Chondrocyte (in vitro differentiated cells): ENCODE data around the gene TDRD15. TPM values are rescaled to one million over a fixed set of nuclear protein-coding genes. Genes with fewer than 3 reads are reported as not detected.

ENCODE experiments used
- DNase-seq: peaks from one replicate; pipeline ENCODE4 v3.0.0; 2021; ENCODE audit warnings: mixed read lengths, low spot score
- H3K27ac Mint-ChIP-seq: one replicate; pipeline ENCODE4 v1.8.0; 2021; ENCODE audit warnings: mild to moderate bottlenecking, moderate library complexity, mixed read lengths; ENCODE audit not compliant: unreplicated experiment
- H3K27me3 Mint-ChIP-seq: 2 replicates; pipeline ENCODE4 v1.8.0; 2021; ENCODE audit warnings: low read depth, mixed read lengths
- H3K36me3 Mint-ChIP-seq: 2 replicates; pipeline ENCODE4 v1.8.0; 2021; ENCODE audit warnings: low read depth, mixed read lengths
- H3K4me1 Mint-ChIP-seq: 2 replicates; pipeline ENCODE4 v1.8.0; 2021; ENCODE audit warnings: low read depth, mild to moderate bottlenecking, mixed read lengths
- H3K4me3 Mint-ChIP-seq: one replicate; pipeline ENCODE4 v1.8.0; 2021; ENCODE audit warnings: mild to moderate bottlenecking, moderate library complexity, mixed read lengths; ENCODE audit not compliant: unreplicated experiment
- H3K9me3 Mint-ChIP-seq: 2 replicates; pipeline ENCODE4 v1.8.0; 2021; ENCODE audit warnings: low read depth, mixed read lengths
- CTCF ChIP-seq: fragments of 200-600 bp; sonication (generic); IDR thresholded peaks from 2 replicates; pipeline ENCODE4 v1.5.0; 2021; ENCODE audit warnings: antibody characterized with exemption, mild to moderate bottlenecking, moderate library complexity
- total RNA-seq: library from RNA; stranded (reverse); gene quantifications from 3 replicates; pipeline ENCODE4 v1.2.1, GENCODE V29; 2021

TDRD15 gene
- total RNA-seq, 1 donor from 2014 or later = 0.12 TPM

DNA sequence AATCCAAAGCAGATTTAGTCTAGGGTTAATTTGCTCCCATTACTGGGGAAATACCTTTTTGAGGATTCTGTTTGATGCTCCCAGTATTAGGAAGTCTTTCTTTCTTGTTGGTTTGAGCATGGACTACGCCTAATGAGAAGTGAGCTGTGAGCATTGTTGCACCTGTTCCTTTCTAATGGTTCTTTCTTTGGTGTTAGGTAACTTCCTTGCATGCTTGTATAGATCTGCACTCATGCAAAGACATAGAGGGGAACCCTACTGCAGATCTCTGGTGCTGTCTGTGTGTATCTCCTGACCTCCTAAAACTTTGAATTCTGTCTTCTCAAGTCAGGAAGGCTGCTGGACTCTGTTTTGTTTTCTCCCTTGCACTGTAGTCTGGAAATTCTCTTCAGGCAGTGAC is 12.8 kb upstream of the TDRD15 start:
- no peaks in the 10 kb centered on the region for H3K36me3 Mint-ChIP-seq
- H3K4me1 Mint-ChIP-seq = no peaks in the 10 kb centered on the region
- H3K27me3 Mint-ChIP-seq = peaks cover 40% of the 10 kb centered on the region
- no peak for TF ChIP-seq CTCF
- no peaks in the 10 kb centered on the region for H3K9me3 Mint-ChIP-seq
- H3K4me3 Mint-ChIP-seq = no peak overlapping the region
- no peak overlapping the region for H3K27ac Mint-ChIP-seq
- DNase-seq = no peak

- no peak overlapping the region for H3K4me3 Mint-ChIP-seq
- H3K27ac Mint-ChIP-seq = no peak overlapping the region
- TF ChIP-seq CTCF = no peak
- no peaks in the 10 kb centered on the region for H3K4me1 Mint-ChIP-seq
- H3K27me3 Mint-ChIP-seq = peaks cover 44% of the 10 kb centered on the region
- no peaks in the 10 kb centered on the region for H3K36me3 Mint-ChIP-seq
- no peaks in the 10 kb centered on the region for H3K9me3 Mint-ChIP-seq
- DNase-seq = no peak
Observed at GRCh38 chr2:21117688-21118087, 6.1 kb upstream of the TDRD15 start.

DNA sequence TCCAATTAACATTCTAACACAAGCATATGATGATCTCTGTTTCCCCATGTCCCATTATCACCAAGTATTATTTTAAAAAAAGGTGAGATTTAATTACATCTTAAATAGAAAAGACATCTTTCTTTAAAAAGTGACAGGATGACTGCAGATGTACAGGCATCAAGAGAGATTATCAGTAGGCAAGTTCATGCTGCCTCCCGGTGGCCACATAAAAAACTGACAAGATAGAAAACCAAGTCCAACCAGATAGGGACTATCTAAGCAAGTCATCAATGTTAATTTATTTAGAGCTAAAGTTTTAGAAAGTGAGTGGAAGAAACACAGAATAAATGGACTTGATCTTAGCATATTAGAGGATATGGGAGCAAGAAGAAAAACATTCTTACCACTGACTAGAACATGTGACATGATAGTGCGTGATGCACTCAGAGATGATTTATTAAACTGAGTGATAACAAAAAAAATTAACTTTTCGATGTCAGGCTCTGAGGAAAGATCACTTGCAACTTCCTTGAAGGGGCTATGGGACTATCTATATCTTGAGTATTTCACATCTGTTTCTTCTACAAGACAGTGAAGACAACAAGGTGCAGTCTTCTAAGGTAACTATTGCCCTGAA is 5.4 kb upstream of the TDRD15 start:
- Mint-ChIP-seq H3K4me3 (no peak overlapping the region), H3K4me1 (no peaks in the 10 kb centered on the region), H3K36me3 (no peaks in the 10 kb centered on the region), H3K27ac (no peak overlapping the region), H3K9me3 (no peaks in the 10 kb centered on the region), H3K27me3 (peaks cover 42% of the 10 kb centered on the region)
- TF ChIP-seq CTCF = peak; percentile 88
- no peak for DNase-seq

GRCh38 chr2:21131861-21132260 is 8.1 kb downstream of the TDRD15 start:
- no peaks in the 10 kb centered on the region for H3K4me1 Mint-ChIP-seq

DNA sequence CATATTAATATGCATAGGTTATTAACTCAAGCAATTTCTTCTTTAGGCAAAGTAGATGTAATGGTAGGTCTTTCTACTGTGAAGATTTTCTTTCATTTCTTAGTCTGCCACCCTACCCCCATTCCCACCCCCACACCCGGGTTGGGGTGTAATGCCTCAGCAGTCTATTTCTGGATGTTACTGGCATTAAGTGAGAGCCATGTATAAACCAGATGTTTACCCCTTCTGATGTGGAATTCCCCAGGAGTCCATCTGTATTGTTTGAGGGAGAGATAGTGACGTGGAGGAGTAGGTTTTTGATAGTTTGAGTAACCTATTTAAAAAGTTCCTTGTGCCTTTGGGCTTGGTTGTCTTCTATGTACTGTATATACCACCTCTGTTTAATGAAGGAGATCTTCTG is 11.8 kb downstream of the TDRD15 start:
- Mint-ChIP-seq H3K36me3 (no peaks in the 10 kb centered on the region), H3K9me3 (no peaks in the 10 kb centered on the region), H3K4me1 (no peaks in the 10 kb centered on the region), H3K27ac (no peak overlapping the region), H3K27me3 (peaks cover 44% of the 10 kb centered on the region), H3K4me3 (no peak overlapping the region)
- no peak for TF ChIP-seq CTCF
- DNase-seq = no peak

More at GRCh38 chr2:21131861-21132260, 8.1 kb downstream of the TDRD15 start:
- TF ChIP-seq CTCF = no peak
- no peaks in the 10 kb centered on the region for H3K36me3 Mint-ChIP-seq
- H3K27me3 Mint-ChIP-seq = peaks cover 46% of the 10 kb centered on the region
- no peak overlapping the region for H3K4me3 Mint-ChIP-seq
- H3K27ac Mint-ChIP-seq = no peak overlapping the region
- DNase-seq = no peak
- H3K9me3 Mint-ChIP-seq = no peaks in the 10 kb centered on the region
